ENCODE results near the gene LLPH.

The LLPH gene

DNA sequence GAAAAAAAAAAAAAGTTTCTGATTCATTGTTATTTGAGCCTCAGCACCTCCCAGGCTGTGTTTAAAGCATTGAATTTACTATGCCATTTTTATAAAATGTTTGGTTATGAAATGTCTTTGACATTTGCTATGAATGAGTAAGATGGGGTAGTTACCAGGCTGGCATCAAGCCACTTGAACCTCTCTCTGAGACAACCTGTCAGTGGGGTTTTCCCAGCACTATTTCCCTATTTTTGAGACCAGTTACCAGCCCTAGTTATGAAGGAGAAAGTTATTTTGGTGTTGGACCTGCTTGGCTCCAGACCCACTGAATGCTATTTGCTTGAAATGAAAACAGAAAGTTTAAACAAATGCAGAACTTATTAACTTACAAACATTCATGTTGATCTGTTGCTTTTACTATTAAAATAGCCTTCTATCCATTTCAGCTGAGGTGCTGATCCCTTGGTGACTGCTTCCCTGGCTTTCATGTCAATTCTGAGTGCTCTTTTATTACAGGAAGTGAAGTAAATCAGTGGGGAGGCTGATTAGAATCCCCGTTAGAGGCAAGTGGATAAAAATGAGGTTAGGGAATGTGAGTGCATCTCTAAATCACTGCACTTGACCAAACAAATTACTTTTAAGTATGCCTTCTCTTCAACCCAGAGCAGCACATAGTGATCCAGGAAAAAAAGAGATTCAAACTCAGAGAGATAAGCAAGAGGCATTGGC is 37.8 kb downstream of the LLPH start:
- no peak for DNase-seq
- no peak for TF ChIP-seq GATA1 (IDR thresholded peaks at IDR 0.05; ENCODE audit: low read depth, low read length)
- TF ChIP-seq POLR2A (IDR thresholded peaks at IDR 0.05; ENCODE audit: low read length): no peak

- no peak for TF ChIP-seq POLR2A (IDR thresholded peaks at IDR 0.05; ENCODE audit: low read length)
- TF ChIP-seq GATA1 (IDR thresholded peaks at IDR 0.05; ENCODE audit: low read depth, low read length): no peak
- no peak for DNase-seq
These were observed 40.4 kb downstream of the LLPH start for GRCh38 chr12:66090157-66090556.

- TF ChIP-seq POLR2A (IDR thresholded peaks at IDR 0.05; ENCODE audit: low read length) (no peak), GATA1 (IDR thresholded peaks at IDR 0.05; ENCODE audit: low read depth, low read length) (no peak)
- DNase-seq: peak; percentile 53 to 69
These were observed 43.1 kb downstream of the LLPH start for GRCh38 chr12:66087365-66087943.

DNA sequence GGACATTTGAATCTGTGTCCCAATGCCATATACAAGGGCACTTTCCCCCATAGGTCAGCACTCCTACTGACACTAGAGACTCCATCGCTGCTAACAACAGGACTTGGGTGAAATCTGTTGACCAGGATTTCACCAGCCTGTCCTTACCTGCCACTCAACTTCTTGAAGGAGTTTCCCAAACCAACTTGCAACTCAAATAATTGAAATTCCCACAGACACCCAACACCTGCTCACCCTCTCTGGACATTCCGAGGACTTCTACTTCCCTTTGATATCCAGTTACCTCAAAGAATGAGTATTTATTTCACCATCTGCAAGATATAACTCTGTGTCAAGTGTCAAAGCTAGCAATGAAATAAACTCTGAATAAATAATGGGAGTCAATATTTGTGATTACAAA is 44.6 kb downstream of the LLPH start:
- no peak for DNase-seq
- TF ChIP-seq POLR2A (IDR thresholded peaks at IDR 0.05; ENCODE audit: low read length): no peak
- TF ChIP-seq GATA1 (IDR thresholded peaks at IDR 0.05; ENCODE audit: low read depth, low read length): no peak

DNA sequence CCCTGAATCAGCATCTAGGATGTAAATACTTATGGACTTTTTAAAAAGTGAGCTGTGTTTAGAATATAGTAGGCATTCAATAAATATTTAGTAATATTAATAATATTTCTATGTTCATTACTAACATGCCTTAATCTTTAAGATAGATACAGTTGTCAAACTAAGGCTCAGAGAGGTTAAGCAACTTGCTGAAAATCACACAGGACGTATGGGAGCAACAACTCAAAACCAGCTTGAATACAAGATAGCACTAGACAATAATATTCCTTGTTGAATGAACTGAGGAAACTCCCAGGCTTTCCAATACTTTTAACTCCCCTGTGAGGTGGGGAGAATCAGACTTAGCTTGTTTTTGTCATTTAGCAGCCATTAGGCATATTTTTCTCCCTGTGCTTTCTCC is 45.3 kb downstream of the LLPH start:
- TF ChIP-seq GATA1 (IDR thresholded peaks at IDR 0.05; ENCODE audit: low read depth, low read length) (no peak), POLR2A (IDR thresholded peaks at IDR 0.05; ENCODE audit: low read length) (no peak)

DNA sequence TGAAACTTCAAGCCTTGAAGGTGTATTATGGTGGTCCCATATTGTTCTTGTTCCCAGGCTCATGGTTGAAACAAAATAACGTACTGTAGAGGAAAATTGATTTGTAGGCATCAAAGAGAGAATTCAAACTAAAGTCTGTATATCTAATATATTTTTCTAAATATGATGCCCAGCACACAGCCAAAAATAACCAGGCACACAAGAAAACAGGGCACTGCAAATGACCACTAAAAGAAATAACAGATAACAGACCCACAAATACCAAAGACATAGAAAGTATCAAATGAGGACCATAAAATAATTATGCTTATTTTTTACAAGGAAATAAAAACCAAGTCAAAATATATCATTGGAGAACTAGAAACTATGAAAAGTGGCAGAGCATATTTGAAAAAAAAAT is 46.8 kb downstream of the LLPH start:
- TF ChIP-seq GATA1 (IDR thresholded peaks at IDR 0.05; ENCODE audit: low read depth, low read length): no peak
- TF ChIP-seq POLR2A (IDR thresholded peaks at IDR 0.05; ENCODE audit: low read length): no peak
- DNase-seq: no peak

More for the DNA sequence above, 45.3 kb downstream of the LLPH start:
- DNase-seq: no peak

GRCh38 chr12:66082744-66083143 is 47.8 kb downstream of the LLPH start:
- DNase-seq: no peak
- TF ChIP-seq GATA1 (IDR thresholded peaks at IDR 0.05; ENCODE audit: low read depth, low read length) (no peak), POLR2A (IDR thresholded peaks at IDR 0.05; ENCODE audit: low read length) (no peak)

GRCh38 chr12:66080791-66081190 is 49.8 kb downstream of the LLPH start:
- no peak for TF ChIP-seq POLR2A (IDR thresholded peaks at IDR 0.05; ENCODE audit: low read length)
- no peak for TF ChIP-seq GATA1 (IDR thresholded peaks at IDR 0.05; ENCODE audit: low read depth, low read length)

DNA sequence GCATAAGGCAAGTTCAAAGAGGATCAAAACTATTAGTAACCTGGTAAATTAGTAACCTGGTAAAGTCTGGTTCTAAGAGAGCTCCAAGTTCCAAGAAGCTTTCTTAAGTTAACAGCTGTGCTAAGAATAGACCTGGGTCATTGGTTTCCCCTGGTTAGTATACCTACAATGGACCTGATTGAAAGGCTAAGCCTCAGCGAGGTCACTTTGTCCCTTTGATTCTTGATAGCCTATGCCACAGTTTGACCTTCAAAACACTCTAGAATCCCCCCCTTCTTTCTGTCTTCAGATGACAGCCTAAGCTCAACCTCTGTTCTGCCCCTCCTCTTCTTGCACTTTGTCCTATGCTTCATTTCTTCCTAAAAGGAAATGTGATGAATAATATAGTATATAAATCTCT is 53.0 kb downstream of the LLPH start:
- TF ChIP-seq POLR2A (IDR thresholded peaks at IDR 0.05; ENCODE audit: low read length): no peak
- no peak for TF ChIP-seq GATA1 (IDR thresholded peaks at IDR 0.05; ENCODE audit: low read depth, low read length)

More at GRCh38 chr12:66080791-66081190, 49.8 kb downstream of the LLPH start:
- DNase-seq: no peak

GRCh38 chr12:66074561-66074960 is 56.0 kb downstream of the LLPH start:
- no peak for DNase-seq
- no peak for TF ChIP-seq GATA1 (IDR thresholded peaks at IDR 0.05; ENCODE audit: low read depth, low read length)
- no peak for TF ChIP-seq POLR2A (IDR thresholded peaks at IDR 0.05; ENCODE audit: low read length)

More for the DNA sequence above, 53.0 kb downstream of the LLPH start:
- no peak for DNase-seq

DNA sequence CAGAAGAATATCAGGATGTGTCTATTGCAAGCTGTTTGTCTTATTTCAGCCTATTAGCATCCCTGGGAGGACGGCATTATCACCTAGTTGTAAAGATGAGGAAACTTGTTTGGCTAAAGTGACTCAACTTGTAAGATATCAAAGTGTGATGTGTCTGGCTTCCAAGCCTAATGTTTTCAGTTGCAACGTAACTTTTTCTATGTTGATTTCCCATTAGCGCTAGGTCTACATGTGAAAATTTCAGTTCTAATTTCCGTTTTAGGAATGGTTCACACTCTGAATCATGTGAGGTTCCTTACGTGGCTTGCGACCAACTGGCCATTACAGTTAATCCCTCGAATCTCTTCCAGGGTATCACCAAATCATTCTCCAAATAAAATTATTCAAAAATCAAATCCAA is 58.0 kb downstream of the LLPH start:
- no peak for DNase-seq

GRCh38 chr12:66072135-66072534 is 58.4 kb downstream of the LLPH start:
- TF ChIP-seq GATA1 (IDR thresholded peaks at IDR 0.05; ENCODE audit: low read depth, low read length): no peak
- no peak for TF ChIP-seq POLR2A (IDR thresholded peaks at IDR 0.05; ENCODE audit: low read length)
- DNase-seq: no peak

More for the DNA sequence above, 58.0 kb downstream of the LLPH start:
- TF ChIP-seq POLR2A (IDR thresholded peaks at IDR 0.05; ENCODE audit: low read length) (no peak), GATA1 (IDR thresholded peaks at IDR 0.05; ENCODE audit: low read depth, low read length) (no peak)

DNA sequence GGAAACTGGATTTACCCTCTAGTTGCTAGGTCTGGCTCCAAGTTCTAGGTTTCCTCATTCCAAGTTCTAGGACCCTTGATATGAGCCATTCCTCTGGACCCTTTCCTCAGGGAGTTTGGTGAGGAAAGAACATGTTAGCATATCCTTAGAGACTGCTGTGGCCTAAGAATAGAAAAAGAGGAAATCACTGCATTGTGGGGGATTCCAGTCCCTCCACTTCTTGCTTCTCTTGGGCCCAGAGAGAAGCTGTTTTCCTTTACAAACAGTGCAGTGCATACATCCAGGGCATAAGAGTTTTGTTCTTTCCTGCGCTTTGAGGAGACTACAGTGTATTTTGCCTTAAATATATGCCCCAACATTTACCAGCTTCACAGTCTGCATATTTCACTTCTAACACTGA is 59.0 kb downstream of the LLPH start:
- DNase-seq: no peak
- TF ChIP-seq POLR2A (IDR thresholded peaks at IDR 0.05; ENCODE audit: low read length) (no peak), GATA1 (IDR thresholded peaks at IDR 0.05; ENCODE audit: low read depth, low read length) (no peak)

GRCh38 chr12:66070378-66071120 is 60.0 kb downstream of the LLPH start:
- TF ChIP-seq GATA1 (IDR thresholded peaks at IDR 0.05; ENCODE audit: low read depth, low read length) (no peak), POLR2A (IDR thresholded peaks at IDR 0.05; ENCODE audit: low read length) (no peak)

More at GRCh38 chr12:66070378-66071120, 60.0 kb downstream of the LLPH start:
- no peak for DNase-seq

Measured in erythroblast (primary cell).